DMS79 treated with DMSO at 0.1 percent for 48 hours (cell line): ENCODE measurements around the gene HYAL1.

Source experiments
- DNase-seq: peaks from one replicate; lab custom pipeline; 2025; lab: John Stamatoyannopoulos, UW

HYAL1 gene

GRCh38 chr3:50334339-50335075 is 31.1 kb upstream of the HYAL1 start:
- DNase-seq: no peak

DNA sequence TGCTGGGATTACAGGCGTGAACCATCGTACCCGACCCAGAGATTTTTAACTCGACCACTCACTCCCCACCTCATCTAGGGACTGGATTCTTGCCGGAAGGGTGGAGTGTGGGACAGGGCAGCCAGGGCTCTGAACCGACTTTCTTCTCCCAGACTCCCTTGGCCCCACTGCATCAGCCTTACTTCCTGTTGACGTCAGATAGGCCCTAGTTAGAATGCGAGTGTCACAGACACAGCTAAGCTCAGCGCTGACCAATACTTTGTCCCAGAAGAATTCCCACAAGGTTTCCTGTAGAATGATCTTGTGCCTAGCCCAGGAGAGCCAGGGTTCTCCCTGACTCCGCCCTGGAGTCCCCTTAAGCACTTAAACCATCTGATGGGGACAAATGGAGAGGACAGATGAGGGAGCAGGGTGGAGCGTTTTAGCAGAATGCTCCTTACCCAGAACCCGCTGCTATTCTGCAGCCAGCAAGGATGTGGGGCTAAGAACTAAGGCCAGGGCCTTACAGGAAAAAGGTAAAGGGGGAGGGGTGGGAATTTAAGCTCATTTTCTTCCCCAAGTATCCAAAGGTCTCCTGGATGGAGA is 30.5 kb upstream of the HYAL1 start:
- DNase-seq: no peak

- DNase-seq: no peak
Observed at GRCh38 chr3:50331364-50331907, 28.1 kb upstream of the HYAL1 start.

GRCh38 chr3:50330330-50330729 is 27.0 kb upstream of the HYAL1 start:
- no peak for DNase-seq

- peak; percentile 72 for DNase-seq
Observed at GRCh38 chr3:50327943-50328691, 24.7 kb upstream of the HYAL1 start, which contains the start of gene TUSC2. Gene TUSC2 (minus strand): TSS chr3:50328223. CDS start chr3:50328099, 124 bp downstream.

GRCh38 chr3:50327129-50327528 is 23.8 kb upstream of the HYAL1 start:
- DNase-seq: no peak

DNA sequence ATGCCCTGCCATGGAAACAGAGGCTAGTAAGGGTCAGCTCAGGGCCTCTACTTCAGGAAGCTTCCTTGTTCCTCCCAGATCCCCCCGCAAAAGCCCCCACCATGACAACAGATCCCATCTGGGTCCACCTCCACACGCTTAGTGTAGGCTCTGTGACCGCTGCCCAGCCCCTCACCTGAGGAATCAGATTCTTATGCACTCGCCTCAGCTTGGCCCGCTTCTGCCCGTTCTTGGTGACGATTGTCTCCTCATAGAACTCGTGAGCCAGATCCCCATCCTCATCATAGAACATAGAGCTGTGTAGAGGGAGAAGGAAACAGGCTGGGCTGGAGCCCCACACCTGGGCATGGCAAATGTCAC is 22.8 kb upstream of the HYAL1 start:
- no peak for DNase-seq

- no peak for DNase-seq
Observed at GRCh38 chr3:50325497-50326181, 22.3 kb upstream of the HYAL1 start.

GRCh38 chr3:50325113-50325480 is 21.7 kb upstream of the HYAL1 start:
- DNase-seq: no peak

- peak; percentile 0 for DNase-seq
Observed at GRCh38 chr3:50324351-50325112, 21.2 kb upstream of the HYAL1 start.

DNA sequence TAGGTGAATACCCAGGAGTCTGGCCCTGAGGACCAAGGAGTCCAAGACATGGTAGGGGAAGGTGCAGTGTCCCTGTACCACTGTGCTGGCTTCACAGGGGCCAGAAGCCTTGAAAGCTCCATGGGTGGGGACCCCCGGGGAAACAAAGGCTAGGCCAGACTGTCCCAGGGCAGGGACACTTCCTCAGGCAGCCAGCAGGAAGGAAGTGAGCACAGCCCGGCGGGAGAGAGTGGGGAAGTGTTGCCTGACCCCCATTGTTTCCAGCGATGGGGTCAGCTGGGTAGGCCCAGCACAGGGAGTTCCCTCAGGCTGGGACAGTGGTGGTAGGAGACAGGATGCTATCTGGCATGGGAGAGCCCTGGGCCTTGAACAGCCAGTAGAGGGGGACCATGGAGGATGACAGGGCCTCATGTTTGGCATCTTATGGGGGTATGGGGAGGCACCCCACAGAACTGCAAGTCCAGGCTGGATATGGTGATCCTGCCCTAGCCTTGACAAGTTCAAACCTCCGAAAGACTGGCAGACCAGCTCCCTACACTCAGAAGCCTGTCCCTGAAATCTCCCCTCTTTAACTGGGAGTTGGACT is 20.3 kb upstream of the HYAL1 start:
- no peak for DNase-seq

DNA sequence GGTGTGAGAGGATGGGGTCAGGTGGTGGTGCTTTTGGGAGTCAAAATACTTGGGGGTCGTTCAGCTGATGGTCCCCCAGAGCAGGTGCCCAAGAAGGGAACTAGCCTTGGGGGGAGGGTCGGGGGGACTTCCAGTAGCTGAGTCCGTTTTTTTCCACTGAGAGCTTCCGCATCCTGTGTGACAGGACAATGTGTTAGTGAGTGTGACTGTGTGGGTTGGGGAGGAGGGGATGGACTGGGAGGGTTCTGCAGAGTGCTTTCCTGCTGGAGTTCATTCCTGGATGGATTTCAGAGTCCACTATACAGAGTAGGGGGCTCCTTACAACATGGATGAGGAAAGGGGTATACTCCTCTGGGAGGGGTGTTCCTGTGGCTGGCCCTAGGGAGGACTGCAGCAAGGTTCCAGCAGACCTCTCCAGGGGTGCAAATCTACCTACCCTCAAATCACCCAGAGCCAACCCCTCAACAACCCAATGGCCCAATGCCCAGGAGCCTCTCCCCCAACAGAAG is 19.8 kb upstream of the HYAL1 start:
- DNase-seq: no peak

DNA sequence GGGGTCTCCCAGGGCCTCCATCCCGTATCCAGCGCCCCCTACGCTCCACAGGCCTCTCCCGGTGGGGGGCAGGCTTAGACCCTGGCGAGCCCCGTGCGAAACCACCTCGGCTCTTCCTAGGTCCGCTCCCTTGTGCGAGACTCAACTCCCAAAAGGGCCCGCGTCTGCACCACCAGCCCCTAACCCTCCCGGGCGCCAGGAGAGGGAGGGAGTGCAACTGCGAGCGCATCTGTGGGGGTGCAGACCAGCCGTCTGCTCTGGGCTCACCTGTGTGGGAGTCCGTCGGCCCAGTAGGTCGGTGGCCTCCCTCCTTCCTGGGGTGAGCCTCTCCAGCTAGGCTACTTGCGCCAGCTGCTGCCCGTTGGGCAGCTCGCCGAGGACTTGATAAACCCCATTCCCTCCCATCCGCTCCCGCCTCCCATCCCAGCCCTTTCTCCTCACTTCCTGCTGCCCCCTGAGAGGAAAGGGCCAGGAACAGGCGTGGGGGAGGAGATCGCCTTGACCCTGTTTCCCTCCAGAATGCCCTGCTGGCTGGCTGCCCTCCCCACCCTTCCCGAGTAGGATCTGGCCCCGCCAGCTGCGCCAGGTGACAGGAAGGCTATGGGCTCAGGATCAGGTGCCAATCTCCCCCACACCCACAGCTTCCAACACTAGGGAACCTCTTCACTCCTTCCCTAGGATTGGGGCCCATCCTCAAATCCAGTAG is 19.2 kb upstream of the HYAL1 start, which contains the start of gene HYAL2:
Gene HYAL2 (minus strand): TSS at position 360 of the 706 bp plus-strand sequence. CDS start 2,256 bp downstream, outside the sequence.
- peak; percentile 30 for DNase-seq

DNA sequence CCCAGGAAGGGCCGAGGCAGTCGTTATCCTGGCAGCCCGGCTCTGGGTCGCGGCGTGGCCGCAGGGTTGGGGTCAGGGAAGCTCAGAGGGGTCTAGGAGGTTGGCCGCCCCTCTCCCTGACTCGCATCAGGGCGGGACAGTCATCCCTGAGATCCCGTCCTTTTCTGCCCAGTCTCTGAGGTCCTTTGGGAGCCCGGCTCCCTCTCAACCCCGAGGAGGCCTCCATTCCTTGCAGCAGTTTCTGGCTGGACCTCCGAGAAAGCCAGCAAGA is 18.7 kb upstream of the HYAL1 start:
- DNase-seq: no peak

DNA sequence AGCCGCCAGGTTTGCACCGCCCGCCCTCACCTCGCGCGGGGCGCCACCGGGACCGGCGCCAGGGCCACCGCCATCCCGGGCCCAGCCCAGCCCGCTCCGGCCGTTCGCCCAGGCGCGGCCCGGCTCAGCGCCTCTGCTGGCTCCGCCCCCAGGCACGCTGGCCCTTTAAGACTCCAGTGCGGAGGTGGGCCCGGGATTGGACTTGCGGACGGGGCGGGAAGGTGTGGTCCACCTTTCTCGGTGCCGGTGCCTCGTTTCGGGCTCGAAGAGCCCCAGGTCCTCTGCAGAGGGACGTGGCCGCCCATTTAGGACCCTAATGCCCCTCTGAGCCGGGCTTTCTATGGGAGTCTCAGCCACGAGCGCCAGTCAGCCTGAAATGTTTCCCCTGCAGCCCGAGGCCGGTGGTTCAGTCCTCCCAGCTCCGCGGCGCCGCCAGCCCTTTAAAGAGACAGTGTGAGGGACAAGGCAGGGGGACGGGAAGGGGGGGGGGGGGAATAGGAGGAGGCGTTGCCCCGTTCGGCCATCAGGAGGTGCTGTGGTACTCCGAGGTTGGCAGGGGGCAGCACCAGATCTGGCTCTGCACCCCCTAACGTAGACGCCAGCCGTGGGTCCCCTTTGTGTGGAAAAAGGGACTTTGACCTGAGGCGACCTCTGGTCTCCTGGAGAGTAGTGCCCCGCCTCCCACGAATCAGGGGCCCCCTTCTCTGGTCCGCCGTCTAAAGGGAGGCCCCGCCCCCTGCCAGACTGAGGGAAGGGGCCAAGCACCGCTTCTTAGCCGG is 18.2 kb upstream of the HYAL1 start:
- DNase-seq: peak; percentile 67

- DNase-seq: peak; percentile 18
Observed at GRCh38 chr3:50320853-50321335, 17.5 kb upstream of the HYAL1 start.

DNA sequence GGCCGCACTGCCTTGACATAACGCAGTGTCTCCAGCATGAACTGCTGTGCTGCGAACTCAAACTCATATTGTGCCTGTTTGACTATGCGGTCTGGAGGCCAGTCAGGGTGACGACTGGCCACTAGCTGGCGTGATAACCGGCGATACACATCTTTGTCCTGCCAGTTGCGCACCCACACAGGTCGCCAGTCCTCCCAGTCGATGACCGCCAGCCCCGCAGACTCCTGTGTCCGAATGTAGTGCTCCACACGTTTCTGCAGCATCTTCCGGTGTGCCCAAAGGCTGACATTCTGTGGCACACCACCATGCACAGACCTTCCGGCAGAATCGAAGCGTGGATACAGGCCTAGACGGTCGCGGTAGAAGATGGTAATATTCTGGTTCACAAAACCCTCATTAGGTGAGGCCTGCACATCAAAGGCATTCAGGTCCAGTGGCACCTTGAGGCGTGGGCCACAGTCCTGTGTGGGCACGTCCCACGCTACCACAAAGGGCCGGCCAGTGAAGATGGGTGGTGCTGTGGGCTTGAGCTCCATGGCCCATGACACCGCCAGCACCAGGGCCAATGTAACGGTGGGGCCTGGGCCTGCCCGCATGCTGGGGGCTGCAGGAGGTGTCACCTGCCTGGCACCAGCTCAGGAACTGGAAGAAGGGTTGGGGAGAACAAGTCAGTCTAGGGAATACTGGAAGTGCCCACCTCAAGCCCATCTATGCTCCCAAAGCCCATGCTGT is 16.7 kb upstream of the HYAL1 start:
- DNase-seq: no peak

- no peak for DNase-seq
Observed at GRCh38 chr3:50319181-50319893, 16.0 kb upstream of the HYAL1 start.
